ENCODE results near the gene PEX5. TPM values are rescaled to one million over a fixed set of nuclear protein-coding genes. Genes with fewer than 3 reads are reported as not detected.

PEX5 gene
- total and polyA plus RNA-seq, 2 experiments from 2014 or later, result 7.5 to 72.0 TPM

GRCh38 chr12:7190268-7191055 is 976 bp downstream of the PEX5 start:
- H2AFZ ChIP-seq, result peak overlapping the region; percentile 90
- peak; percentile 65 for DNase-seq (ENCODE audit: low spot score)
- H3K27me3 ChIP-seq (ENCODE audit: insufficient read depth), result no peaks in the 10 kb centered on the region
- peaks cover 14% of the 10 kb centered on the region; the same call in 1 of the 2 replicates for H3K4me1 ChIP-seq (ENCODE audit: insufficient read depth)
- no peaks in the 10 kb centered on the region for H3K9me2 ChIP-seq (ENCODE audit: insufficient read depth)
- peak overlapping the region; percentile 97 for H3K4me2 ChIP-seq
- H3K4me3 Mint-ChIP-seq, result peak overlapping the region; percentile 91
- peaks cover 26% of the 10 kb centered on the region for H3K4me1 Mint-ChIP-seq
- peaks cover 17% of the 10 kb centered on the region for H4K20me1 ChIP-seq (replicated peaks; ENCODE audit: insufficient read depth)
- H3K27ac Mint-ChIP-seq, result no peak overlapping the region
- TF ChIP-seq CTCF (conservative IDR thresholded peaks at IDR 0.05; ENCODE audit: low read depth in 2 of 2), result no peak
- TF ChIP-seq, protein P1, sequence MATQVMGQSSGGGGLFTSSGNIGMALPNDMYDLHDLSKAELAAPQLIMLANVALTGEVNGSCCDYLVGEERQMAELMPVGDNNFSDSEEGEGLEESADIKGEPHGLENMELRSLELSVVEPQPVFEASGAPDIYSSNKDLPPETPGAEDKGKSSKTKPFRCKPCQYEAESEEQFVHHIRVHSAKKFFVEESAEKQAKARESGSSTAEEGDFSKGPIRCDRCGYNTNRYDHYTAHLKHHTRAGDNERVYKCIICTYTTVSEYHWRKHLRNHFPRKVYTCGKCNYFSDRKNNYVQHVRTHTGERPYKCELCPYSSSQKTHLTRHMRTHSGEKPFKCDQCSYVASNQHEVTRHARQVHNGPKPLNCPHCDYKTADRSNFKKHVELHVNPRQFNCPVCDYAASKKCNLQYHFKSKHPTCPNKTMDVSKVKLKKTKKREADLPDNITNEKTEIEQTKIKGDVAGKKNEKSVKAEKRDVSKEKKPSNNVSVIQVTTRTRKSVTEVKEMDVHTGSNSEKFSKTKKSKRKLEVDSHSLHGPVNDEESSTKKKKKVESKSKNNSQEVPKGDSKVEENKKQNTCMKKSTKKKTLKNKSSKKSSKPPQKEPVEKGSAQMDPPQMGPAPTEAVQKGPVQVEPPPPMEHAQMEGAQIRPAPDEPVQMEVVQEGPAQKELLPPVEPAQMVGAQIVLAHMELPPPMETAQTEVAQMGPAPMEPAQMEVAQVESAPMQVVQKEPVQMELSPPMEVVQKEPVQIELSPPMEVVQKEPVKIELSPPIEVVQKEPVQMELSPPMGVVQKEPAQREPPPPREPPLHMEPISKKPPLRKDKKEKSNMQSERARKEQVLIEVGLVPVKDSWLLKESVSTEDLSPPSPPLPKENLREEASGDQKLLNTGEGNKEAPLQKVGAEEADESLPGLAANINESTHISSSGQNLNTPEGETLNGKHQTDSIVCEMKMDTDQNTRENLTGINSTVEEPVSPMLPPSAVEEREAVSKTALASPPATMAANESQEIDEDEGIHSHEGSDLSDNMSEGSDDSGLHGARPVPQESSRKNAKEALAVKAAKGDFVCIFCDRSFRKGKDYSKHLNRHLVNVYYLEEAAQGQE (IDR thresholded peaks at IDR 0.05; ENCODE audit: unreplicated experiment), result no peak
- H3K36me3 ChIP-seq (ENCODE audit: insufficient read depth), result peaks cover 17% of the 10 kb centered on the region
- H3K27me3 Mint-ChIP-seq (ENCODE audit: insufficient read depth, low read depth, poor library complexity), result peaks cover 7% of the 10 kb centered on the region
- H3K36me3 Mint-ChIP-seq (ENCODE audit: low read depth), result peaks cover 38% of the 10 kb centered on the region
- peak overlapping the region; percentile 94 for H3K4me3 ChIP-seq
- H3K27ac ChIP-seq (ENCODE audit: low read depth), result no peak overlapping the region
- H3F3A ChIP-seq (replicated peaks; ENCODE audit: low read depth), result no peaks in the 10 kb centered on the region
- no peaks in the 10 kb centered on the region; the same call in 2 of the 3 replicates for H3K9me3 Mint-ChIP-seq
- peak; percentile 20 for ATAC-seq
- H3K79me2 ChIP-seq (replicated peaks; ENCODE audit: insufficient read depth), result peaks cover 31% of the 10 kb centered on the region

DNA sequence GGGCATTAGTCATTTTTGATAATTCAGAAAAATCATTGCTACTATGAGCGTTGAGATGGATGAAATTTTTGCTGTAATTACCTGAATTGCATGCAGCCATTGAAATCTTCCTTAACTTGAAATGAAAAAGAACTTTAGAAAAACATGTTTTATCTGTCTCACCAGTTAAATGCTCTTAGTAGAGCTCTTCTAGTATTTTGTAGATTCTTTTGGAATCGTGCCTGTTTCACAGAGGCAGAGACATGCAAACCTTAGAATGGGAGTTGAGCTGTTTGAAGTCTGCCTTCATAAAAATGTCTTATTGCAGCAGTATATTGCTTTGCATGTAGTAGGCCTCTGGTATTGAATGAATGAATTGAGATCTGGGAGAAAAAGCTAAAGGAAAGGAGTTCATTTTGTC is 4.2 kb downstream of the PEX5 start:
- H3K9me3 Mint-ChIP-seq, result peaks cover 10% of the 10 kb centered on the region; the same call in 1 of the 3 replicates
- DNase-seq (ENCODE audit: low spot score) (no peak), ATAC-seq (no peak)
- H3K4me2 ChIP-seq, result no peak overlapping the region
- H3K36me3 ChIP-seq (ENCODE audit: insufficient read depth), result peaks cover 29% of the 10 kb centered on the region
- no peak overlapping the region for H3K27ac Mint-ChIP-seq
- H3K27ac ChIP-seq (ENCODE audit: low read depth), result no peak overlapping the region
- peaks cover 2% of the 10 kb centered on the region for H3K27me3 Mint-ChIP-seq (ENCODE audit: insufficient read depth, low read depth, poor library complexity)
- peaks cover 55% of the 10 kb centered on the region for H3K36me3 Mint-ChIP-seq (ENCODE audit: low read depth)
- no peaks in the 10 kb centered on the region for H3F3A ChIP-seq (replicated peaks; ENCODE audit: low read depth)
- H3K79me2 ChIP-seq (replicated peaks; ENCODE audit: insufficient read depth), result peaks cover 34% of the 10 kb centered on the region
- H4K20me1 ChIP-seq (replicated peaks; ENCODE audit: insufficient read depth), result peaks cover 21% of the 10 kb centered on the region
- H3K27me3 ChIP-seq (ENCODE audit: insufficient read depth), result no peaks in the 10 kb centered on the region
- H3K4me1 Mint-ChIP-seq, result peaks cover 15% of the 10 kb centered on the region
- no peak overlapping the region for H2AFZ ChIP-seq
- no peaks in the 10 kb centered on the region for H3K9me2 ChIP-seq (ENCODE audit: insufficient read depth)
- H3K4me1 ChIP-seq (ENCODE audit: insufficient read depth), result peaks cover 8% of the 10 kb centered on the region; the same call in 1 of the 2 replicates
- H3K4me3 ChIP-seq, result no peak overlapping the region
- no peak overlapping the region for H3K4me3 Mint-ChIP-seq
- TF ChIP-seq, protein P2, sequence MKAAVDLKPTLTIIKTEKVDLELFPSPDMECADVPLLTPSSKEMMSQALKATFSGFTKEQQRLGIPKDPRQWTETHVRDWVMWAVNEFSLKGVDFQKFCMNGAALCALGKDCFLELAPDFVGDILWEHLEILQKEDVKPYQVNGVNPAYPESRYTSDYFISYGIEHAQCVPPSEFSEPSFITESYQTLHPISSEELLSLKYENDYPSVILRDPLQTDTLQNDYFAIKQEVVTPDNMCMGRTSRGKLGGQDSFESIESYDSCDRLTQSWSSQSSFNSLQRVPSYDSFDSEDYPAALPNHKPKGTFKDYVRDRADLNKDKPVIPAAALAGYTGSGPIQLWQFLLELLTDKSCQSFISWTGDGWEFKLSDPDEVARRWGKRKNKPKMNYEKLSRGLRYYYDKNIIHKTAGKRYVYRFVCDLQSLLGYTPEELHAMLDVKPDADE (IDR thresholded peaks at IDR 0.05), result no peak
- TF ChIP-seq NANOG (IDR thresholded peaks at IDR 0.05; ENCODE audit: borderline replicate concordance) (no peak), EZH2phosphoT487 (IDR thresholded peaks at IDR 0.05; ENCODE audit: unreplicated experiment) (no peak), JUNB (IDR thresholded peaks at IDR 0.05; ENCODE audit: unreplicated experiment) (no peak), CREB1 (CRISPR knock-in tag; IDR thresholded peaks at IDR 0.05; ENCODE audit: low read depth) (no peak), ZNF331 (CRISPR knock-in tag; IDR thresholded peaks at IDR 0.05; ENCODE audit: low read depth) (no peak)
